Effector CD4-positive, alpha-beta T cell (primary cell): Measurements from ENCODE around the gene INTS6L.

Experiments
- DNase-seq: peaks from one replicate; pipeline ENCODE4 v3.0.0-alpha.2; 2020

The INTS6L gene

GRCh38 chrX:135625995-135626394, 105.5 kb downstream of the INTS6L start:
- no peak for DNase-seq

GRCh38 chrX:135629342-135629741, 108.9 kb downstream of the INTS6L start:
- DNase-seq: no peak
